K562 (cell line): ENCODE data around the gene KCNG1.

ENCODE experiments used
- CC2D1A ChIP-seq: fragments of 450-650 bp; IDR thresholded peaks from 2 replicates; pipeline ENCODE4 v1.6.1; 2017; ENCODE audit warnings: mild to moderate bottlenecking
- ELF4 ChIP-seq: fragments of 450-650 bp; formaldehyde crosslinking; IDR thresholded peaks from 2 replicates; pipeline ENCODE4 v1.4.0; 2022; ENCODE audit warnings: missing genetic modification characterization
- MAZ ChIP-seq, 2 experiments: fragments of 450-650 bp in 1 of 2; sonication (generic) in 1 of 2; formaldehyde crosslinking; IDR thresholded peaks in 1 of 2; conservative IDR thresholded peaks in 1 of 2; 2 replicates each; pipeline versions ENCODE4 v1.4.0 to v1.5.0; 2020; ENCODE audit warnings: mild to moderate bottlenecking in 1 of 2, missing genetic modification reagents in 1 of 2
- MTF1 ChIP-seq: fragments of 250-450 bp; sonication (Bioruptor Pico); IDR thresholded peaks from 2 replicates; pipeline ENCODE4 v1.9.0; 2021; ENCODE audit warnings: moderate library complexity, mild to moderate bottlenecking, inconsistent platforms, borderline replicate concordance
- NBN ChIP-seq: fragments of 450-650 bp; IDR thresholded peaks from 2 replicates; pipeline ENCODE4 v1.6.1; 2016; ENCODE audit warnings: low read depth, mild to moderate bottlenecking
- POLR2A ChIP-seq: fragments of 450-650 bp; conservative IDR thresholded peaks from 2 replicates; pipeline ENCODE4 v1.6.1; 2016
- TF ChIP-seq, protein P1 (sequence below): fragments of 450-650 bp; IDR thresholded peaks from 2 replicates; pipeline ENCODE4 v1.6.1; 2016; ENCODE audit warnings: missing biosample characterization, missing genetic modification characterization
- TF ChIP-seq, protein P2 (sequence below), 2 experiments: IDR thresholded peaks in 1 of 2; conservative IDR thresholded peaks in 1 of 2; 2 replicates each; pipeline ENCODE4 v1.6.1; 2016; ENCODE audit warnings: low read depth in 2 of 2, mild to moderate bottlenecking in 1 of 2, missing compliant biosample characterization in 1 of 2, missing genetic modification characterization in 1 of 2, moderate library complexity in 1 of 2

- TF ChIP-seq, protein P1, sequence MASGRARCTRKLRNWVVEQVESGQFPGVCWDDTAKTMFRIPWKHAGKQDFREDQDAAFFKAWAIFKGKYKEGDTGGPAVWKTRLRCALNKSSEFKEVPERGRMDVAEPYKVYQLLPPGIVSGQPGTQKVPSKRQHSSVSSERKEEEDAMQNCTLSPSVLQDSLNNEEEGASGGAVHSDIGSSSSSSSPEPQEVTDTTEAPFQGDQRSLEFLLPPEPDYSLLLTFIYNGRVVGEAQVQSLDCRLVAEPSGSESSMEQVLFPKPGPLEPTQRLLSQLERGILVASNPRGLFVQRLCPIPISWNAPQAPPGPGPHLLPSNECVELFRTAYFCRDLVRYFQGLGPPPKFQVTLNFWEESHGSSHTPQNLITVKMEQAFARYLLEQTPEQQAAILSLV (tag): no peak
- TF ChIP-seq ELF4 (CRISPR knock-in tag) (no peak), CC2D1A (no peak), MTF1 (CRISPR knock-in tag) (no peak), MAZ (CRISPR knock-in tag; conservative IDR thresholded peaks at IDR 0.05 in 1 of 2, IDR thresholded peaks at IDR 0.05 in 1 of 2) (no peak), NBN (no peak), POLR2A (no peak)
- TF ChIP-seq, protein P2, sequence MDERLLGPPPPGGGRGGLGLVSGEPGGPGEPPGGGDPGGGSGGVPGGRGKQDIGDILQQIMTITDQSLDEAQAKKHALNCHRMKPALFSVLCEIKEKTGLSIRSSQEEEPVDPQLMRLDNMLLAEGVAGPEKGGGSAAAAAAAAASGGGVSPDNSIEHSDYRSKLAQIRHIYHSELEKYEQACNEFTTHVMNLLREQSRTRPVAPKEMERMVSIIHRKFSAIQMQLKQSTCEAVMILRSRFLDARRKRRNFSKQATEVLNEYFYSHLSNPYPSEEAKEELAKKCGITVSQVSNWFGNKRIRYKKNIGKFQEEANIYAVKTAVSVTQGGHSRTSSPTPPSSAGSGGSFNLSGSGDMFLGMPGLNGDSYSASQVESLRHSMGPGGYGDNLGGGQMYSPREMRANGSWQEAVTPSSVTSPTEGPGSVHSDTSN (CRISPR knock-in tag; IDR thresholded peaks at IDR 0.05; ENCODE audit: low read depth): no peak
- TF ChIP-seq, protein P2 (tag; conservative IDR thresholded peaks at IDR 0.05; ENCODE audit: low read depth): no peak
These were observed 20.3 kb downstream of the KCNG1 start for GRCh38 chr20:51002633-51003032.
